NCI-H2029 treated with DMSO at 0.1 percent for 48 hours (cell line): Measurements from ENCODE around the gene PRR4.

Experiments used
- DNase-seq: peaks from one replicate; lab custom pipeline; 2025; lab: John Stamatoyannopoulos, UW

Gene PRR4, protein sequence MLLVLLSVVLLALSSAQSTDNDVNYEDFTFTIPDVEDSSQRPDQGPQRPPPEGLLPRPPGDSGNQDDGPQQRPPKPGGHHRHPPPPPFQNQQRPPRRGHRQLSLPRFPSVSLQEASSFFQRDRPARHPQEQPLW

DNA sequence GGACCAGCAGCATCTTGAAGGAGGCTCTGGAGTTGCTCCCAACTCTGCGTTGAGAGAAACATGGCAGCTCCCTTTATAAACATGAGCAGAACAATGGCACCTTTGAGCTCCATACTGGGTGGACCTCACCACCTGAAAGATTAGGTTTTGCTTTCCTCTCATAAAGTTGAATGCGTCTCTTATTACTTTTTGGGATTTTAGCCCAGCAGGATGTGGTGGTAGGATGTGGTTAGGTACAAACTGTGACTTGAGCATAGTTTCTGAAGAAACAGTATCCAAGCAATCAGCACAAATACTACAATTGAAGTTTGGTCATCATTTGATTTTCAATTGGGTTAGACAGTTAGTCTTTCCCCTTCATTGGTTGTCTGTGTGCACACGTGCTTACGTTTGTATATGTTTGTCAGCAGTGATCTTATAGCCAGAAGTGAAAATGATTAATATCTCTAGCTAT, at the start of gene PRR4:
TSS of gene PRR4 (minus strand) at position 51 of the 454 bp plus-strand sequence. CDS start at position 13, 38 bp downstream.
- DNase-seq, result no peak

DNA sequence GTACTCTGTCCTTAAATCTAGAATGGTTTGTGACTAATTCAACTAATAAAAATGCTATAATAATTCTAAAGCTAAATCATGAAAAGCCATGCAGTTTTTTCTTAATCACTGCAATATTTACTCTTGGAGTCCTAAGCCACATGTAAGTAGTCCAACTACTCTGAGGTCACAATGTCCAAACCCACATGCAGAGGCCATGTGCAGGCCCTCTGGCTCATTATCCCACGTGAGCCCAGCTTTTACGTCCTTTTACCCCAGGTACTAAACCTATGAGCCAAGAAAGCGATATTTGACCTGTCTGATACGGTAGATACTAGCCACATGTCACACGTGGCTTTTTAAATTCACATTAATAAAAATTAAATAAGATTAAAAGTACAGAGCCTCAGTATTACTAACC, 47.6 kb upstream of the PRR4 start:
- DNase-seq, result no peak

DNA sequence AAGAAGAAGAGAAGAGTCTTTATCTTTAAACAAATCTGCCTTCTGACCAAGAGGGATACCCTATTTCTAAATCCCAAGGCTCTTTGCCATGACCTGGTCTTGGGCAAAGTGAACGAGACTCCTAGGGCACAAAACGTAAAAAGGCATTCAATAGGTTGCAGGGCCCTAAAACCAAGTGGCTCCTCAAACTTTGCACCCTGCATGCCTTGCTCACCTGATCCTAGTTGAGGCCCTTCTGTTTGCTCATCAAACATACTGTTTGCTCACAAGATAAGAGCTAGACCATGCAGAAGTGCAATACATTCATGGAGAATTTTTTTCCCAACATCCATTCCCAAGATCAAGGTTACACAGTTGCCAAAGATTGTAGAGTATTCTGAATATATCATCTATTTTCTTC, 42.7 kb upstream of the PRR4 start:
- no peak for DNase-seq

DNA sequence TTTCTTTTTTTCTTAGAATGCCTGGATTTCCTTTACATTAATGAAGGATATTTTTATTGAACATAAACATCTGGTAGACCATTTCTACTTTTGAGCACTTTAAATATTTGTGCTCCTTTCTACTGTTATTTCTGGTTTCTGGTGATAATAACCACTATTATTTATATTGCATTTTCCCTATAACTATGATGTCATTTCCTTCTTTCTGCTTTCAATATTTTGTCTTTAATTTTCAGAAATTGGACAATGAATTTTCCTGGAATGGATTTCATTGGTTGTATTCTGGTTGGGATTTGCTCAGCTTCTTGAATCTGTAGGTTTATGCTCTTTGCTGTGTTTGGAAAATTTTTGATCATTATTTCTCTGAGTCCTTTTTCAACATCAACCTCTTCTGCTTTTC, 40.0 kb upstream of the PRR4 start:
- DNase-seq, result no peak

DNA sequence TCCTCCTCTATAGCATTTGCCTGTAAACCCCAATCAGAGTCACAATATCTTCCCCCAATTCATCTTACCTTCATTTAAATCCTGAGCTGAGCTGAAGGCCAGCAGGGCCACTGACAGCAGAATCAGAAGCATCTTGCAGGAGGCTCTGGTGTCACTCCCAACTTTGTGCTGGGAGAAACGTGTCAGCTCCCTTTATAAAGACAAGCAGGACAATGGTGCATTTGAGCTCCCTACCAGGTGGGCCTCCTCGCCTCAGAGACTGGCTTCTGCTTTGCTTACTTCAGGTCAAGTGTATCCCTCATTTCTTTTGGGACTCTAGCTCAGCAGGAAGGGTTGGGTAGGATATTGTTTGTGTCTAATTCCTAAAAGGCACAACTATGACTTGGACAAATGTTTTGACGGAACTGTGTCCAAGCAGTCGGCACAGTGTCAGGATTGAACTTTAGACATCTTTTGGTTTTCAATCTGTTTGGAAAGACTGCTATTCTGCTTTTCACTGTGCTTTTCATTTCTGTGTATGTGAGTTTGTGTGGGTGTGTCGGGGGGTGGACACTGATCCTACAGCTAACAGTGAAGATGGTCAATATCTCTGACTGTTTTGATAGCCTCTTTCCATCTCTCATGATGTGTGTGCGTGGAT, 34.9 kb upstream of the PRR4 start, which contains the start of gene PRH1:
TSS of gene PRH1 (minus strand) at position 170 of the 640 bp plus-strand sequence. CDS start at position 132, 38 bp downstream.
- DNase-seq, result no peak

DNA sequence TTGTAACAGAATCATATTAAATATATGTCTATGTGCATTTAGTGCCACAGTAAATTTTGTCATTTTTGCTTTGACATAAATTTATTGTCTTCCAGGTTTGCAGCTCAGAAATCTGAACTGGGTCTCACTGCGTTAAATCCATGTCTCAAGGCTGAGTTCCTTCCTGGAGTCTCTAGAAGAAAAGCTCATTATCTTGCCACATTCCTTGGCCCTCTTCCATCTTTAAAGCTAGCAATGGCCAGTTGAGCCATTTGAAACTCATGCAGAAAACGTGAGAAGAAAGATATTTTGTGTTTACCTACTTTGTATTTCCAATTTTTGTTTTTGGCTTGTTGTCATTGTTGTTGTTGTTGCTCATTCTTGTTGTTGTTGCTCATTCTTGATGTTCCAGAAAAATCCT, 24.1 kb upstream of the PRR4 start:
- DNase-seq, result no peak

DNA sequence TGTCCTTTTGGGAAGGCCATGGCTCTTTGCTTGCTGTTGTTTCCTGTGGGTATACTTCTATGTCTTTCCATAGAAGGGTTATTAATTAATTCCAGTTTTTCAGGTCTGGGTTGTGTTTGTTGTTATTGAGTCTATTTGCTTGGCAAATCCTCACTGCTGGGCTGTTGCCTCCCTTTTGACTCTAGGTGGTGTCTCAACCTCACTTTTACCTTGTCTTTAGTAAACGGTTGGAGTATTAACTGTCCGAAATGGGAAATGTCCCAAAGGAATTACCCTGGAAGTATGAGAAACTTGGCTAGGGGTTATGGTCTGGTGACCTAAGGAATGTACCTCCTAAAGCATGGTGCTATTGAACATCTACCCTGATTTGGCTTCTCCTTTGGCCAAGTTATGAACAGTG, 18.1 kb upstream of the PRR4 start:
- DNase-seq, result no peak

DNA sequence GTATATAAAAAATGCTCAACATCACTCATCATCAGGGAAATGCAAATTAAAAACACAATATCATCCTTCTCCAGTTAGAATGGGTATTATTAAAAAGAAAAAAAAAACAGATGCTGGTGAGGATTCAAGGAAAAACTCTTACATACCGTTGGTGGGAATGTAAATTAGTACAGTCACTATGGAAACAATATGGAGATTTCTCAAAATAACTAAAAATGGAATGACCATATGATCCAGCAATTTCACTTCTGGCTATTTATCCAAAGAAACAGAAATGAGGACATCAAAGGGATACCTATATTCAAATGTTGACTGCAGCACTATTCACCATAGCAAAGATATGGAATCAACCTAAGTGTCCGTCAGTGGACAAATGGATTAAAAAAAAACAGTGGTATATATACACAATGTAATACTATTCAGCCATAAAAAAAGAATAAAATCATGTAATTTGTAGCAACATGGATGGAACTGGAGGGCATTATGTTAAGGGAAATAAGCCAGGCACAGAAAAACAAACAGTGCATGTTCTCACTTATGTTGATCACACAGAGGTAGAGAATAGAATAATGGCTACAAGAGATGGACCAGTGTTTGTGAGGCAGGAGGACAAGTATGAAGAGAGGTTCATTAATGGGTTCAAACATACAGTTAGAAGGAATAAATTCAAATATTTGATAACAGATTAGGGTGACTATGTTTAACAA, 14.4 kb upstream of the PRR4 start:
- DNase-seq, result no peak

DNA sequence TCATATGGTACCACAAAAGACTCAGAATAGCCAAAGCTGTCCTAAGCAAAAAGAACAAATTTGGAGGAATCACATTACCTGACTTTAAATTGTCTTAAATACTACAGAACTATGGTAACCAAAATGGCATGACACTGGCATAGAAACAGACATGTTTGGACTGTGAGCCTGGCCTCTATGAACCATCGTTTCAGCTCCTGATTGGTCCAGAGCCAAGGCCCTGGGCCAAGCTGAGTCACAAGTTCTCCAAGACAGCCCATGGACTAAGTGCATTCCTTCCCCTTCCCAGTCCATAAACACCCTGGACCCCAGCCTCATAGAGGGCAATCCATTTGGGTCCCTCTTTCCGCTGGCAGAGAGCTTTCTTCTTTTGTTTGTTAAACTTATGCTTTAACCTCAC, 12.1 kb upstream of the PRR4 start:
- DNase-seq, result no peak

DNA sequence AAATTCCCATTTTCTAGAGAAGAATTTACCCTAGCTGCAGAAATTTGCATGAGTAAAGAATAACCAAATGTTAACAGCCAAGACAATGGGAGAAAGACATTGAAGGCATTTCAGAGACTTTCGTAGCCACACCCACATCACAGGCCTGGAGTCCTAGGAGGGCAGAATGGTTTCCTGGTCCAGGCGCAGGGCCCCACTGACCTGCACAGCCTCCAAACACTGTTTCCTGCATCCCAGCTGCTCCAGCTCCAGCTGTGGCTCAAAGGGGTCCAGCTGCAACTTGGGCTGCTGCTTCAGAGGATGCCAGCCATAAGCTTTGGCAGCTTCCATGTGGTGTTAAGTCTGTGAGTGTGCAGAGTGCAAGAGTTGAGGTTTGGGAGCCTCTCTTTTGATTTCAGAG, 6.5 kb upstream of the PRR4 start:
- DNase-seq, result no peak

DNA sequence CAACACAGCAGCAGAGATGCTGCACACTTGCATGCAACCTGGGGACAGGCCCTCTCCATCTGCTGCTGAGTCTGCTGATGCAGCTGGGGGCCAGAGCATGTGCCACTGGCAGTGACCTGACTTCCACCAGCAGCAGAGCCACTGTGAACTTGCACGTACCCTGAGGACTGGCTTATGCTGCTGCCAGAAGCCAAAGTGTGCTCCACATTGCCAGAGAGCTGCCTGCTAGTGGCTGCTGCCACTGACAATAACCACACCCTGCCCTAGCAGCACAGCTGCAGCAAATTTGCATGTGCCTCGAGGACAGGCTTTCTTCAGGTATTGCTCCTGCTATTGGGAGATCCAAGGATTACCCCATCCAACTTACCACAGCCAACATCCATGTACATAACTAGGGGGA, 4.5 kb upstream of the PRR4 start:
- DNase-seq, result no peak

DNA sequence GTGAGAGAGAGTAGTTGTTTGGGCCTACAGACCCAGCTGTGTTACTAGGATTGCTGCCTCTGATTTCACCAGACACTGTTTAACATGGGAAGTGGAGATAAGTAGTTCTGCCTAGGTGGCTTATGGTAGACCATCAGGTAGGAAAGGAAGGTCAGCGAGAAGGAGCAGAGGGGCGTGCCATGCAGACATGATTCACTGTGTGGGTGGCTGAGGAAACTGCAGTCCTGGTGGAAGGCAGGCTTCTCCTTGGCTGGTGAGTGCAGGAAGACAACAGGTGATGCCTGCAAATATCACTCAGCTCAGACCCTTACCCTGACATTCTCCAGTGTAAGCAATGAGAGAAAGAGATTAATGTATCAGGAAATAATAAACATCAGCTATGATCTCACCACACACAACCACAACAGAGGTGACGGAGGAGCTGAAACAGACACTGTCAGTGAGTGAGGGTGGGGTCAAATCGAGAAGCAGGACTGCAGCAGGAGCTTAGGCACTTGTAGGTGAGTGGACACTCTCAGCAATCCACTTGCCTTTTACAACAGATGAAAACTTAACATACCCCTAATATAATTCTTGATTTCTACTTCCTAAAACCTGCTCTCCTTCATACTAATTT, 2.1 kb upstream of the PRR4 start:
- no peak for DNase-seq

DNA sequence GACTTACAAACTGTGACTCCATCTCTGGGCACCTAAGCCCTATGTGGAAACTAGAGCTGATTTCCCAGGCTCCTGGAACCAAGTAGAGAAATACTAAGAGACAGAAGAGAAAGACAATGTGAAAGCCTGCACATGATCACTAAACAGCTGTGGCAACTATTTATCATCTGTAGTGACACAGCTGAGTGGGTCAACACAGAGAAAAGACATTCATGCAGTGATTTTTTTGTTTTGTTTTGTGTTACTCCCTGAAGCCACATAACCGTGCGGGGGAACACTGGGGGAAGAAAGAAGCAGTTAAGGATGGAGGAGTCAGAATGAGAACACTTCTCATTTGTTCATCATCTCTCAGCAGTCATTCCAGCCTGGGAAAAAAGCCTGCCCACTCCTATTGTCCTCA, 1.5 kb downstream of the PRR4 start:
- DNase-seq, result no peak

DNA sequence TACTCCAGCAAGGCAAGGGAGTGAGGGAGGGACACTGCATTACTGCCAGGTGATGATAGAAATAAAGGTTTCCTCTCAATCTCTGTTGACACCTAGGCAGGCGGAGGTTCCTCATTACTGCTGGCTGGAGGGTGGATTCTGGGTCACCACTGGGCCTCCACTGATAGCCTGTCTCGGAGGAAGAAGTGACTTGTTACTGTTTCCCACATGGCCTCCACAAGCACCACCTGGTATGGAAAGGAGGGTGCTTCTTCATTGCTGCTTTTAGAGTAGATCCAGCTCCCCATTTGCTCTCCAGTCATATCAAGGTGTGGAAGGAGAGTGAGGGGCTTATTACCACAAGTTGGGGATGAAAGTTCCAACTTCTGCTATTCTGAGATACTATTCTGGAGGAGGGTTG, 6.4 kb downstream of the PRR4 start:
- no peak for DNase-seq

DNA sequence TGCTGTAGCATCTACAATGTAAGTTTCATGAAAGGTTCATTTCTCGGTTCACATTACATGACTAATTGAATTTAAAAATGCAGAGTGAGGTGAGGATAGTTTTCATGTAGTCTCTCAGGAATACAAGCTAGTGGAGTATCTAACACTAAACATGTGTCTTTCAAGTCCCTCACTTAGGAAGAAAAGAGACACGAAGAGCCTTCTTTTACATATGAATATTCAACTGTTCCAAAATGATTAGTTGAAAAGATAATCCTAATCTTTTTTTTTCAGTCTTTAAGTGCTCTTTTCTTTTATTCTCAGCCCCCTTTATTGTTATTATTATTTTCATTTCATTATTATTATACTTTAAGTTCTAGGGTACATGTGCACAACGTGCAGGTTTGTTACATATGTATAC, 10.8 kb downstream of the PRR4 start:
- DNase-seq, result no peak

DNA sequence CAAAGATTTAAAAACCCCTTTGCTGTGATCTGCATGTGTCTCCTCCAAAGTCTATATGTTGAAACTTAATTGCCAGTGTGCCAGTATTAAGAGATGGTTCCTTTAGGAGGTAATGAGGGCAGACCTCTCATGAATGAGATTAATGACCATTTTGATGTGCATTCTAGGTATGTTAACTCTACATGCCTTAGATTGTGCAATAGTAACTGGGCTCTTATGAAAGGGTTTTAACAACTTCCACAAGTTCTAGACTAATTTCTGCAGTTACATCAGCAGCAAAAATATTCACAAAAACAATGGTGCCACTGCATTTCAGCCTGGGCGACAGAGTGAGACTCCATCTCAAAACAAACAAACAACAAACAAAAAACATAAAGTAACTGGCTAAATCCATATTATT, 19.3 kb downstream of the PRR4 start:
- DNase-seq, result no peak

DNA sequence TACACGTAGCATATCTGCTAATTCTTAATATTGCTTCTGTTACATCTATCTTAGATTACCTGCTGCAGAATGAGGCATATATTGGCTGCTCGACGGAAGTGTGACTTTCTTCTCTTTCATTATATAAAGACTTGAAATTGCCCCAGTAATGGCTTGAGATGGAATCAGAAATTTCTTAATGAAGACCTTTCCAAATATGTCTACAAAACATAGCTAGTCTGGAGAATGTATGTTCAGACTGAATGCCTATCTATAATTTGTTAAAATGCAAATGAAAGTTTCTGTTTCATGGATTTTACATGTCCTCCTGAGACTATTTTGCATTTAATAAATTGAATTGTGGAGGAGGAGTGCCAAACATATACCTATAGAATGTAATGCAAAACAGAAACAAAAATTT, 23.0 kb downstream of the PRR4 start, which contains the start of gene TAS2R10:
TSS of gene TAS2R10 (minus strand) at position 101 of the 400 bp plus-strand sequence. CDS start at position 12, 89 bp downstream.
- no peak for DNase-seq

DNA sequence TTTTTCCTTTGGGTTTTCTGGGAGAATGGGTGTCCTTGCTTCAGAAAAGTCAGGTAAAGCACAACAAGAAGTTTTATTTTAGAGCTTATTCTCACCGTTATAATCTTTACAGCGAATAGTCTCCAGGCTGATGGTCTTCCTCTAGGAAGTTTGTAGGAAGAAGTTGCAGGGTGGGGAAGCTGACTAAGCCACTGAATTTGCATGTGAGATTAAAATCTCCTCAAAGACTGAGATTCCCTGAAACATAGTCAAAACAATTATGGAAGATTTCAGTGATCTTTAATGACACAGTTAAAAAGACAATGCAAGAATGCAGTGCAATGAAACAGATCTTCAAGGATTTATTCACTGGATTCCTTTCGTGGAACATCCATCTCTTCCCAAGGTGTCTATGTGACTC, 24.3 kb downstream of the PRR4 start:
- DNase-seq, result no peak

DNA sequence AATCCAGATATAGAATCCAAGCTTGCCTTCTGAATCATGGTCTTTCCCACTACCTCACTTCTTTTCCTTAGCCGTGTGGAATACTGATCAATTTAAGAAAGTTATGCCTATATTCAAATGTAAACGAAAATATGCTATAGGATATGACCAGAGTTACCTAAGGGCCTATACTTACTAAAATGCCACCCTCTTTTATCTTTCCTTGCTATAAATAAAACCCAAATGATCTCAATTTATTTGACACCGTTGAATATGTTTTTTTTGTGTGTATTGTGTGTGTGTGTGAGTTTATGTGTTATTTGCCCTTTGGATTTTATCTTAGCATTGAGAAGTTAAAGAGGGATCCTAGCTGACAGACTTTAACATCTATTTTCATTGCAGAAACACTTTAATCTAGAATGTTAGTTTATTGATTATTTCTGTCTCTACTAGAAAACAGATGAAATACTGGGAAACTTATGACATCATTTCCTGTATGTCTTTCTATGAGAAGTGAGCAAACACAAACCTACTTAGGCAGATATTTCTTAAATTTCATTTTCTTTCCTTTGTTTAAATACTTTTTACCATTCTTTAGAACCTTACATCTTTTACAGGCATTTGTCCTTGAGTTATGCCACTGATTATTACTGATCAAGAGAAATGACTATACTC, 37.3 kb downstream of the PRR4 start:
- no peak for DNase-seq

DNA sequence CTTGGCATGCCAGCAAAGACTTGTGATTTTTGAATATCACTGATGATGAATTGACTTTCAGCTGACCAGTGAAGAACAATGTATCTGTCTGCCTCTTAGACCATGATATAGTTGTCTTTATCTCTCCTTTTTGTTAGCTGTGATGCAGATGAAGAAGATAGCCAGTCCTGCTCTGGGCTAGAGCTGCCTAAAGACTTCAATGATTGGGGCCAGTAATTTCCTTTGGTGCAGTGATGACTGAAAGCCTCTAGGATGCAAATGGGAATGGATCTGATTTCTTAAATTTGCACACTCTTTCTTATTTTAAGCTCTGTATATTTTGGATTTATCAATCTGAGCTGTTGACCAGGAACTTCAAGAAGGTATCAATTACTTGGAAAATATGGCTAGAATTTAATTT, 39.2 kb downstream of the PRR4 start, which contains the start of gene TAS2R9:
TSS of gene TAS2R9 (minus strand) at position 101 of the 400 bp plus-strand sequence. CDS start at position 8, 93 bp downstream.
- no peak for DNase-seq

DNA sequence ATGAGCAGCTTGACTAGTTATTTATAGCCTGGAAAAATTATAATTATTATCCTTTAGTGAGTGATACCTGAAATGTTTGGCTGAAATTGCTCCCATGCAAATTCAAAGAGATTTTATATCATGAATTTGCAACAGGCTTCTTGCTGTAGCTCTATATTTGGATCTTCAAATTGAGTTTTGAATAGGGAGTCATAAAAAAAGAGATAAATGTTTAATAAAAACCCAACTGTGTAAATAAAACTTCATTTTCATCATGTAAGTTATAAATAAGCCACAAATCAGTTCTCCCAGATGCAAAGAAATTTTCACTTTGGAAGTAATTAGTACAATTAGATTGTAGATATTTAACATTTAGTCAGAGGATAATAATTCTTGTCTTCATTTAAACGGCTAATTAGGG, 42.1 kb downstream of the PRR4 start, which contains the start of gene TAS2R8:
TSS of gene TAS2R8 (minus strand) at position 101 of the 400 bp plus-strand sequence. CDS start 306 bp downstream, outside the sequence.
- no peak for DNase-seq

DNA sequence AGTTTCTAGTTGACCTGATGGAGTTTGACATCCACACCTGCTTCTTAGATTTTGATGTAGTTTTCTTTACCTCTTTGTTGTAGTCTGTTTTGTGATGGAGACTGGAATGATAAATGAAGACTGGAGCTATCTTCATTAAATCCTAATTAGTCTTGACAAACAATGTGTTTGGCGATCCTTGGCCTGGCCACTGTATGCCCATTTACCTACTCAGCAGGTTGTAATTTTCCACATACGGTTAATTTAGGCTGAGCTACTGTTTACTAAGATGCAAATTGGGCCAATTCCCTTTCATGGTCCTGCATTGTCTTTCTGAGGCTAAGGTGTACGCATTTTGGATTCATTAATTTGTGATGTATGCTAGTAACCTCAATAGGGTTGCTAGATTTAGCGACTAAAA, 46.7 kb downstream of the PRR4 start, which contains the start of gene TAS2R7:
TSS of gene TAS2R7 (minus strand) at position 41 of the 400 bp plus-strand sequence. CDS start 57 bp downstream, outside the sequence.
- DNase-seq, result no peak
